Activated naive CD4-positive, alpha-beta T cell treated with anti-CD3 and anti-CD28 coated beads, Interleukin-2, amount 50 U/mL, for 24 hours (primary cell): ENCODE measurements around the gene SLC49A3.

Experiments used
- H3K27ac Mint-ChIP-seq: one replicate; pipeline ENCODE4 v1.8.0; 2021; ENCODE audit warnings: mild to moderate bottlenecking, mixed read lengths
- H3K27me3 Mint-ChIP-seq: one replicate; pipeline ENCODE4 v1.8.0; 2021; ENCODE audit warnings: mixed read lengths
- H3K36me3 Mint-ChIP-seq: one replicate; pipeline ENCODE4 v1.8.0; 2021; ENCODE audit warnings: mixed read lengths
- H3K4me1 Mint-ChIP-seq: one replicate; pipeline ENCODE4 v1.8.0; 2021; ENCODE audit warnings: mixed read lengths
- H3K4me3 Mint-ChIP-seq: one replicate; pipeline ENCODE4 v1.8.0; 2021; ENCODE audit warnings: mild to moderate bottlenecking, mixed read lengths
- H3K9me3 Mint-ChIP-seq: one replicate; pipeline ENCODE4 v1.8.0; 2021; ENCODE audit warnings: mixed read lengths

Gene SLC49A3

DNA sequence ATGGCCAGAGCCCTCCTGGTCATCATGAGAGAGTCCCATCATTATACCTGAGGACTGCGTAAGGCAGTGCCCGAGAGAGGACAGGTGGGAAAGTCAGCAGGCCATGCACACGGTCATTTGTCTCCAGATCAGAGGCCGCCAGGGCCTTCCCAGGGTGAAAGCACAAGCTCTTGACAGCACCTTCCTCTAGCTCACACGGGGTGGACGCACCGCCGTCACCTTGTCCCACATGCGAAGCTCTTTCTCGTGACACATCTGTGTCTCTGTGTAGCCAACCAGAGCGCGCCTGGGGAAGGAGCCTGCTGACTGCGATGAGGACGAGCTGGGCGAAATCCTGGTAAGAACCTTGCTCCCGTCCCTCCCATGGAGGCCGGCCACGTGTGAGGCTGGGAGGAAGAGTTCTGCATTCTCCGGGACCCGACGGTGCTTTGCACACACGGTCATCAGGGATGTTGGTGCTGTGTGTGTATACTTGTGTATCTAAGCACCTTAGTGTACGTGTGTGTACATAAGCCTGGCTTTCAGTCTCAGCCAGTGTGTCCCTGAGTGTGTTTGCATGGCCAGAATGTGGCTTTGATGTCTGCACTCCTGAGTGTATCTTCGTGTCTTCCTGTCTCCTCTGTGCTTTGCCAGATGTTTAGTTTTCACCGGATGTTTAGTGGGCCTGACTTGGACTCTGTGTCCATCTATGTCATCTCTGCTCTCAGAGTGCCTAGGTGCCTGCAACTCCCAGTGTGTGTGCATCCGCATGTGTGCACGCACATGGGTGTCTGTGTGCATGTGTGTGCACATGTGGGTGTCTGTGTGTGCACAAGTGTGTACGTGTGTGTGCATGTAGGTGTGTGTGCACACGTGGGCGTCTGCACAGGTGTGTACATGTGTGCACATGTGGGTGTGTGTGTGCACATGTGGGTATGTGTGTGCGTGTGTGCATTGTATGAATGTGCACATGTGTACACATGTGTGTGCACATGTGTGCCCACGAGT lies 30.0 kb downstream of the SLC49A3 start:
- H3K9me3 Mint-ChIP-seq, result peaks cover 3% of the 10 kb centered on the region
- no peak overlapping the region for H3K27ac Mint-ChIP-seq
- no peaks in the 10 kb centered on the region for H3K27me3 Mint-ChIP-seq
- peaks cover 4% of the 10 kb centered on the region for H3K4me1 Mint-ChIP-seq
- no peak overlapping the region for H3K4me3 Mint-ChIP-seq
- H3K36me3 Mint-ChIP-seq, result no peaks in the 10 kb centered on the region

DNA sequence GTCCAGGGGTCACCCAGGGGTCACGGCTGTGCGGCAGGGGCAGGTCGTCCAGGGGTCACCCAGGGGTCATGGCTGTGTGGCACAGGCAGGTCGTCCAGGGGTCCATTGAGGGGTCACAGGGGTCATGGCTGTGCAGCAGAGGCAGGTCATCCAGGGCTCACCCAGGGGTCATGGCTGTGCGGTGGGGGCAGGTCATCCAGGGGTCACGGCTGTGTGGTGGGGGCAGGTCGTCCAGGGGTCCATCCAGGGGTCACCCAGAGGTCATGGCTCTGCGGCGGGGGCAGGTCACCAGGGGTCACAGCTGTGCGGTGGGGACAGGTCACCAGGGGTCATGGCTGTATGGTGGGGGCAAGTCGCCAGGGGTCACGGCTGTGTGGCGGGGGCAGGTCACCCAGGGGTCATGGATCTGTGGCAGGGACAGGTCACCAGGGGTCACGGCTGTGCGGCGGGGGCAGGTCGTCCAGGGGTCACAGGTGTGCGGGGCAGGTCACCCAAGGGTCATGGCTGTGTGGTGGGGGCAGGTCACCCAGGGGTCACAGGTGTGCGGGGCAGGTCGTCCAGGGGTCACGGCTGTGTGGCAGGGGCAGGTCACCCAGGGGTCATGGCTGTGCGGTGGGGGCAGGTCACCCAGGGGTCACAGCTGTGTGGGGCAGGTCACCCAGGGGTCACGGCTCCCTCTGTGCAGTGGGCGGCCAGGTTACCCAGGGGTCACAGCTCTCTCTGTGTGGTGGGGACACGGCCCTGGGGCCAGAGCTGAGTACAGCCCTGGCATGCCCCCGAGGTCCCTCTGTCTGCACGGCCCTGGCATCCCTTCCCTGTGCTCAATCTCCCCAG lies 30.9 kb downstream of the SLC49A3 start:
- Mint-ChIP-seq H3K4me1 (peaks cover 4% of the 10 kb centered on the region), H3K9me3 (peaks cover 3% of the 10 kb centered on the region), H3K27me3 (no peaks in the 10 kb centered on the region), H3K36me3 (no peaks in the 10 kb centered on the region), H3K27ac (no peak overlapping the region), H3K4me3 (no peak overlapping the region)

DNA sequence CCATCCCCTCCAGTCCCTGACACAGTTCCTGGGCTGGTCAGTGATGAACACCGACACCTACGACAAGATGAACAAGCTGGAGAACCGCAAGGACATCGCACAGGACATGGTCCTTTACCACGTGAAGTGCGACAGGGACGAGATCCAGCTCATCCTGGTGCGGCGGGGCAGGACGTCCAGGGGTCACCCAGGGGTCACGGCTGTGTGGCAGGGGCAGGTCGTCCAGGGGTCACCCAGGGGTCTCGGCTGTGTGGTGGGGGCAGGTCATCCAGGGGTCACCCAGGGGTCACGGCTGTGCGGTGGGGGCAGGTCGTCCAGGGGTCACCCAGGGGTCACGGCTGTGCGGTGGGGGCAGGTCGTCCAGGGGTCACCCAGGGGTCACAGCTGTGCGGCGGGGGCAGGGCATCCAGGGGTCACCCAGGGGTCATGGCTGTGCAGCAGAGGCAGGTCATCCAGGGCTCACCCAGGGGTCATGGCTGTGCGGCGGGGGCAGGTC lies 31.6 kb downstream of the SLC49A3 start:
- H3K27ac Mint-ChIP-seq, result no peak overlapping the region
- H3K36me3 Mint-ChIP-seq, result no peaks in the 10 kb centered on the region
- no peaks in the 10 kb centered on the region for H3K27me3 Mint-ChIP-seq
- no peak overlapping the region for H3K4me3 Mint-ChIP-seq
- peaks cover 3% of the 10 kb centered on the region for H3K9me3 Mint-ChIP-seq
- H3K4me1 Mint-ChIP-seq, result peaks cover 4% of the 10 kb centered on the region

DNA sequence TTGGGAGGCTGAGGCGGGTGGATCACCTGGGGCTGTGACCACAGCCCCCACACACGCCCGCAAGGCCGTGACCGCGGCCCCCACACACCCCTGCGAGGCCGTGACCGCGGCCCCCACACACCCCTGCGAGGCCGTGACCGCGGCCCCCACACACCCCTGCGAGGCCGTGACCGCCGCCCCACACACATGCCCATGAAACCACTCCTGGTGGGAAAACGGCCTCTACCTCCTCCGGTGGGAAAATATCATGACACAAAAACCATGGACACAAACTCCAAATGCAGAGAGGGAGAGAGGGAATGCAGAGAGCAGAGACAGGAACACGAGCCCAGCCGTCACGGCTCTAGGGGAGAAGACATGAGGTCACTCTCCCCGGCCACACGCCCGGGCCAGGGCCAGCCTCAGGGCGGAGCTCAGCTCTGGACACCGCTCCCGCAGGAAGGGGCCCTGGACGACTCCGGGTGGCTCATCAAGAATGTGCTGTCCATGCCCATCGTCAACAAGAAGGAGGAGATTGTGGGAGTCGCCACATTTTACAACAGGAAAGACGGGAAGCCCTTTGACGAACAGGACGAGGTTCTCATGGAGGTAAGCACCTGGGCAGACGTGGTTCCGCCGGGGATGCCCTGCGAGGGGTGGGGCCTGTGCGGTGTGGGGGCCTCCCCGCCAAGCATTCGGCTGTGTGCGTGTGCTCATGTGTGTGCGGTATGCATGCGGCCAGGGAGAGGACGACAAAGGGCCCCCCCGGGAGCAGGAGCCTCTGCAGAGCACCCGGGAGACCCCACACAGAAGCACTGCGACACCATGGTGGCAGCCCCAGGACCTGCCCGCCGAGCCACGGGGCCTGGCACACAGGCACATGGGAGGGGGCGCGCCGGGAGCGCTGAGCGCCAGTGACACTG lies 32.3 kb downstream of the SLC49A3 start:
- no peak overlapping the region for H3K4me3 Mint-ChIP-seq
- H3K9me3 Mint-ChIP-seq, result peaks cover 3% of the 10 kb centered on the region
- H3K36me3 Mint-ChIP-seq, result no peaks in the 10 kb centered on the region
- peaks cover 4% of the 10 kb centered on the region for H3K4me1 Mint-ChIP-seq
- H3K27me3 Mint-ChIP-seq, result no peaks in the 10 kb centered on the region
- H3K27ac Mint-ChIP-seq, result no peak overlapping the region

DNA sequence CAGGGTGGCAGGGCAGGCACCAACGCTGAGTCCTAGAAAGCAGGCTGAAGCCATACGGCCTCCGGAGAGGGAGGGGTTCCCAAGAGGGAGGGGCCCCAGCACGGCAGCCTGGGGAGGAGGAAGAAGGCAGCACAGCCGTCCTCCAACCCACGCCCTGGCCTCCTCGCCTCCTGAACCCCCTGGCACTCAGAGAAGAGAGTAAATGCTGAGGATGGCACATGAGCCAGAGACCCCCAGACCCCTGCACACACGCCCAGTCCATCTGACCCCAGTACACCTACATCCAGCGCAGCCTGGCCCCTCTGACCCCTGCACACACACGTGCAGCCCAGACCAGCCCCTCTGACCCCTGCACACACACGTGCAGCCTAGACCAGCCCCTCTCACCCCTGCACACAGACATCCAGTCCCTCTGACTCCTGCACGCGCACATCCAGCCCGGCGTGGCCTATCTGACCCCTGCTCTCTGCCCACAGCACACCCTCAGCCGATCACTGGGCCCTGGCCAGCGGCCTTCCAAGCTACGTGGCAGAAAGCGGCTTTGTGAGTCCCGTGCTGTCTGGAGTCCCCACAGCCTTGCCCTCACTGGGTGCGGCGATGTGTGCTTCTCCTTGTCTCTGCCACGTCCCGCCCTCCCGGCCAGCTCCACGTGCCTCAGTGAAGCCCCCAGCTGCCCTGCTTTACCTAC lies 33.3 kb downstream of the SLC49A3 start:
- peaks cover 3% of the 10 kb centered on the region for H3K9me3 Mint-ChIP-seq
- H3K27ac Mint-ChIP-seq, result no peak overlapping the region
- H3K27me3 Mint-ChIP-seq, result no peaks in the 10 kb centered on the region
- H3K4me3 Mint-ChIP-seq, result no peak overlapping the region
- H3K36me3 Mint-ChIP-seq, result no peaks in the 10 kb centered on the region
- H3K4me1 Mint-ChIP-seq, result peaks cover 4% of the 10 kb centered on the region

DNA sequence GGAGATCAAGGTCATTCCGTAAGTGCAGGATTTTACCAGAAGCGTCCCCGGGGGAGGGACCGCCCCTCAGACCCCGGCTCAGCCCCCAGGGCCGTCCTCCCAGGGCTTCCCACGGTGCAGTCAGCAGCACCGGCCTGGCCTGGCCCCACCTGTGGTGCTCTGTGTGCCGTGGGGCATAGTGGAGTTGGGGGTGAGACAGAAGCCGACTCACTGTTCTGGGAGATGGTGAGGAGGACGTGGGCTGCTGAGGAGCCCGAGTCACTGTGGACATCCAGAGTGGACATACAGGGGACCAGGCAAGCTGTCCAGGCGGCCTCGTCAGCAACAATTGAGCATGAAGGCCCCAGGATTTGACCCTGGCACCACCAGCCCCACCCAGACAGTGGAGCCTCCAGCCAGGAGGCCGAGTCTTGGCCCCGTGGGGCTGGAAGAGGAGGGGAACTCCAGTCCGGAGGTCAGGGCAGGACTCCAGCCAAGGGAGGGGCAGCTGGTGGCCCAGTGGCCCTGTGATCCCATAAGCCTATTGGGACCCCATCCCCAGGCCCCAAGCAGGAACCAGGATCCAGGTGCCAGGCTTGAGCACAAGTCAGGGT lies 34.0 kb downstream of the SLC49A3 start:
- H3K27ac Mint-ChIP-seq, result no peak overlapping the region
- peaks cover 3% of the 10 kb centered on the region for H3K9me3 Mint-ChIP-seq
- H3K27me3 Mint-ChIP-seq, result no peaks in the 10 kb centered on the region
- no peaks in the 10 kb centered on the region for H3K36me3 Mint-ChIP-seq
- peaks cover 4% of the 10 kb centered on the region for H3K4me1 Mint-ChIP-seq
- H3K4me3 Mint-ChIP-seq, result no peak overlapping the region

DNA sequence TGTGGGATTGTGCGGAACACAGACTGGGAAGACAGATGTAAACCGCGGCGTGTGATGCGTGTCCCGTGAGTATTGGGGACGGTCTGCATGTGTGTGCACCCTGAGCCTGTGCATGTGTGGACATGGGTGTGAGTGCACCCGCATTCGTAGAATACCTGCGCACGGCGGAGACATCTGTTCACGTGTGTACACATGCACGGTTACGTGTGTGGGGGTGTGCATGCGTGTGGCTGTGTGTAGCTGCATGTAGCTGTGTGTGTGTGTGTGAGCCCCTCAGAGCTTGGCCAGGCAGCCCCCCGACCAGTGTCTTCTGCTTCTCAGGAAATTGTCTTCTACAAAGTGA lies 34.5 kb downstream of the SLC49A3 start:
- H3K9me3 Mint-ChIP-seq, result peaks cover 3% of the 10 kb centered on the region
- no peaks in the 10 kb centered on the region for H3K27me3 Mint-ChIP-seq
- H3K4me3 Mint-ChIP-seq, result no peak overlapping the region
- H3K4me1 Mint-ChIP-seq, result peaks cover 4% of the 10 kb centered on the region
- H3K27ac Mint-ChIP-seq, result no peak overlapping the region
- H3K36me3 Mint-ChIP-seq, result no peaks in the 10 kb centered on the region

DNA sequence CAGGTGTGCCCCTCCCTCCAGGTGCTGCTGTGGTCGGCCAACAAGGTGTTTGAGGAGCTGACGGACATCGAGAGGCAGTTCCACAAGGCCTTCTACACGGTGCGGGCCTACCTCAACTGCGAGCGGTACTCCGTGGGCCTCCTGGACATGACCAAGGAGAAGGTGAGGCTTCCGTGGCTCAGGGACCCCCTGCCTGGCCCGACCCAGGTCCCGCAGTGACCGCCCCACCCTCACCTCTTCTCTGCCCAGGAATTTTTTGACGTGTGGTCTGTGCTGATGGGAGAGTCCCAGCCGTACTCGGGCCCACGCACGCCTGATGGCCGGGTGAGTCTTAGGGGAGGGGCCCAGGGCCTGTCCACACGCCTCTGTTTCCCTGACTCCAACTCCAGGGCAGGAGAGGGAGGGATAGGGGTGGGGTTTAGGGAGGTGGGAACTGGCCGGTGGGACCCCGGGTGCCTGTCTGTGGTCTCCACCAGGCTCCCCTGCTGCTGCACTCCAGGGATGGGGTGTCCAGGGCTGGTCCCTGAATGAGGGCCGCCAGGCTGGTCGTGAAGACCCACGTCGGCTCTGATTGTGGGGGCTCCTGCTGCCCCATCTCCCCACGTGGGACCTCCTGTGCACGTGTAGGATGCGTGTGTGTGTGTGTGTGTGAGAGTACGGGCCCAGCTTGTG lies 35.0 kb downstream of the SLC49A3 start:
- Mint-ChIP-seq H3K4me1 (no peaks in the 10 kb centered on the region), H3K9me3 (no peaks in the 10 kb centered on the region), H3K27ac (no peak overlapping the region), H3K36me3 (no peaks in the 10 kb centered on the region), H3K4me3 (no peak overlapping the region), H3K27me3 (no peaks in the 10 kb centered on the region)

DNA sequence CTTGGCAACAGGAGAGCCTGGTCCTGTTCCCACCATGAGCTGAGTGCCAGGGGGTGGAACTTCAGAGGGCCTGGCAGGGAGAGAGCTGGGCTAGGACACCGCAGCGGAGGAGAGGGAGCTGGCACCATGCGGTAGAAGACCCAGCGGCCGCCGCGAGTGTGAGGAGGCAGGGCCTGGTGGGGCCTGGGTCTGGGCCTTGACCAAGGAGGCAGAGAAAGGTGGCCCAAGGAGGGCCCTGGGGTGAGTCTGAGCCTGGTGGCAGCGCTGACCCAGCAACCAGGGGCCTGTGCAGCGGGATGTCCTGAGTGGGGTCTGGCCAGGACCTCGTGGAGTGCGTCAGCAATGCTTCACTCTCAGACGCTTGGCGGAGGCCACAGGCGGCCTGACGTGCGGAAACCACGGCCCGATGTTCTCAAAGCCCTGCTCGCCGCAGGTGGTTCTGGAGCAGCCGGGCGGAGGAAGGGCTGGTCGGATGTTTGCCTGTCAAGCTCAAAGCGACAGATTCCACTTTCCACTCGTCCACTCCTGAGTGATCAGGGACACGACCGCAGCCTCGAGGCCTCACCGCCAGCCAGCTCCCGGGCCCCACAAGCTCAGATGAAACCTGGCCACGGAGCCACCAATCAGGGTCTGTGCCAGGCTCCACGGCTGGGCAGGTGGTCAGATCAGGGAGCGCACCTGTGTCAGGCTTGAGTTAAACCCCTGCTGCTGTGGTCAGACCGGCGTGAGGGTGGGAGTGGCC lies 35.7 kb downstream of the SLC49A3 start:
- H3K27me3 Mint-ChIP-seq, result no peaks in the 10 kb centered on the region
- no peak overlapping the region for H3K27ac Mint-ChIP-seq
- H3K9me3 Mint-ChIP-seq, result no peaks in the 10 kb centered on the region
- no peaks in the 10 kb centered on the region for H3K36me3 Mint-ChIP-seq
- H3K4me3 Mint-ChIP-seq, result no peak overlapping the region
- no peaks in the 10 kb centered on the region for H3K4me1 Mint-ChIP-seq

DNA sequence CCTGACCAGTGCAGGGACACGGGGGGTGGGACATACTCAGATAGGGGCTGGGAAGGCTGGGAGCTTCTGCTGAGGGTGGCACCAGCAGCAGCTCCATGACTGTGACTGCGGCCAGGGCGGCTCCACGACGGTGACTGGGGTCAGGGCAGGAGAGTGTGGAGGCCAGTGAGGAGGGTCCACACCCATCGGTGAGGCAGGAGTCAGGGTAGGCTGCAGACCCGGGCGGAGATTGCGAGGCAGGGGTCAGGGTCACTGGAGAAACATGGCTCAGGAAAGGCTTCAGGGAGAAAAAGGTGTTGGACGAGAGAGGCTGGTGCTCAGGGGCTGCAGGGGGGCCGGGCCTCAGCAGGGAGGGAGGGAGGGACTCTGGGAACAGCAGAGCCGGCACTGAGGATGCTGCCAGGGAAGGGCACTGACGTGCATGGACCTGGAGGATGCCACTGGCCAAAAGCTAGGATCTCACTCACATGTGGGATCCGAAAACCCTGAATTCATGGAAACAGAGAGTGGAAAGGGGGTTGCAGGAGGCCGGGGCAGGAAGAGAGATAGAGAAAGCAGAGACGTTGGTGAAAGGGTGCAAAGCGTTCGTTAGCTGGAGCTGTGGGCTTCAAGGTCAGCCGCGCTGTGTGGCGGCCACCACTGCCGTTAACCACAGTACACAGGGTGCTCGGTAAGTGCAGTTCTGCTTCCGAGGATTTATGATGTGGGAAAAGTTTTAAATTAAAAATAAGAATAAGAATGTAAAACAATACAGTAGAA lies 36.9 kb downstream of the SLC49A3 start:
- H3K36me3 Mint-ChIP-seq, result no peaks in the 10 kb centered on the region
- H3K27me3 Mint-ChIP-seq, result peaks cover 1% of the 10 kb centered on the region
- no peak overlapping the region for H3K4me3 Mint-ChIP-seq
- no peaks in the 10 kb centered on the region for H3K4me1 Mint-ChIP-seq
- H3K27ac Mint-ChIP-seq, result no peak overlapping the region
- no peaks in the 10 kb centered on the region for H3K9me3 Mint-ChIP-seq

DNA sequence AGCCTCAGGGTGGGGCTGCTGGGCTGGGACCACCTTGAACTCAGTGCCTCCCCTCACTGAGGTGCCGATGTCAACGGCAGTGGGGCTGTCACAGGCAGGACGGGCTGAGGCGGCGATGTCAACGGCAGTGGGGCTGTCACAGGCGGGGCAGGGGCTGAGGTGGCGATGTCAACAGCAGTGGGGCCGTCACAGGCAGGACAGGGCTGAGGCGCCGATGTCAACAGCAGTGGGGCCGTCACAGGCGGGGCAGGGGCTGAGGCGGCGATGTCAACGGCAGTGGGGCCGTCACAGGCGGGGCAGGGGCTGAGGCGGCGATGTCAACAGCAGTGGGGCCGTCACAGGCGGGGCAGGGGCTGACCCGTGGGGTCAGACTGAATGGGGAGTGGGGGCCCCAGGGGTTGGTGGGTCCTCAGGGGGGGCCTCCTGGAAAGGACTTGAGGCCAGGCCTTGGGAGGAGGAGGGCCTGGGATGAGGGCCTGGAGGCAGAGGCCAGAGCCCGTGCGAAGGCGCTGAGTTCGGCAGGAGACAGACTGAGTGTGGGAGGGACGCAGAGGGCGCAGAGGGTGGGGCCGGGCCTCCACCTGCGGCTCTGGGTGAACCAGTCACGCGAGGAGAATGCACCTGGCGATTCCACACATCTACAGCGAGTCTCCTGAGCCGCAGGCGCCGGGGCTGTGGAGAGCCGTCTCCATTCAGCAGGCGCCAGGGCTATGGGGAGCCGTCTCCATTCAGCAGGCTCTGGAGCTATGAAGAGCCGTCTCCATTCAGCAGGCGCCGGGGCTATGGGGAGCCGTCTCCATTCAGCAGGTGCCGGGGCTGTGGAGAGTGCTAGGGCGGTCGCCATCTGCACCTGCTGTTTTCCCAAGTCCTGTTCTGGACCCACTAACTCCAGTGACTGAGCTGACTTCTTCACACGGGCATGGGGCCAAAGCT lies 37.7 kb downstream of the SLC49A3 start:
- H3K4me3 Mint-ChIP-seq, result no peak overlapping the region
- H3K9me3 Mint-ChIP-seq, result no peaks in the 10 kb centered on the region
- peaks cover 4% of the 10 kb centered on the region for H3K27me3 Mint-ChIP-seq
- no peak overlapping the region for H3K27ac Mint-ChIP-seq
- H3K36me3 Mint-ChIP-seq, result no peaks in the 10 kb centered on the region
- peaks cover 4% of the 10 kb centered on the region for H3K4me1 Mint-ChIP-seq

DNA sequence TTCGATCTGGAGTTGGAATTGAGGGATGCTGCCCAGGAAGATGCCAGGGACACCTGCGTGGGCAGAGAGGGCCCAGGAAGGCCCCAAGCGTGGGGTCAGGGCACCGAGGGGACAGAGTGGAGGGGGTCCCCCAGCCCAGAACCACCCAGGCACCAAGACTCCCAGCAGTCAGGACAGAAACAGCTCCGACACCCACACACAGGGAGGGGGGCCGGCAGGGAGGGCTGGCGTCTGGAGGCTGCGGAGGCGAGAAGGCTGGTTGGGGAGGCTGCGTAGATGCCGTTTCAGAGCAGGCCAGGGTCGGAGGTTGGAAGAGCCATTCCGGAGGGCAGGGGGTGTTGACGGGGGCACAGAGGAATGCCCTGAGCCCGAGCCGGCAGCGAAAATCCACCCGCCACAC lies 38.5 kb downstream of the SLC49A3 start:
- H3K36me3 Mint-ChIP-seq, result no peaks in the 10 kb centered on the region
- H3K27me3 Mint-ChIP-seq, result peaks cover 6% of the 10 kb centered on the region
- peaks cover 9% of the 10 kb centered on the region for H3K4me1 Mint-ChIP-seq
- H3K27ac Mint-ChIP-seq, result no peak overlapping the region
- no peaks in the 10 kb centered on the region for H3K9me3 Mint-ChIP-seq
- H3K4me3 Mint-ChIP-seq, result no peak overlapping the region
